Loucy (cell line): ENCODE results near the gene GPR152.
A peak's percentile ranks its signal among the peaks of the same experiment; 100 is the strongest.
"Not testable (repeated sequence)": the region's sequence is repeated elsewhere in the genome, so short reads cannot be mapped to it uniquely, and the experiment has no call there.

Experiments used
- H2AFZ ChIP-seq: fragments of 200-600 bp; sonication (generic); 2 replicates; pipeline ENCODE4 v1.6.0; 2016; ENCODE audit warnings: antibody characterized with exemption, mild to moderate bottlenecking, low read length, moderate library complexity
- H3F3A ChIP-seq: fragments of 200-600 bp; 2 replicates; pipeline ENCODE4 v1.6.0; 2016; ENCODE audit warnings: antibody characterized with exemption, low read depth, mild to moderate bottlenecking
- H3K27me3 ChIP-seq: fragments of 200-600 bp; sonication (generic); 2 replicates; pipeline ENCODE4 v1.6.1; 2014; ENCODE audit warnings: low read length, mild to moderate bottlenecking; ENCODE audit not compliant: insufficient read depth, poor library complexity, severe bottlenecking
- H3K36me3 ChIP-seq: fragments of 200-600 bp; sonication (generic); 2 replicates; pipeline ENCODE4 v1.6.1; 2016; ENCODE audit warnings: low read length; ENCODE audit not compliant: insufficient read depth
- H3K4me1 ChIP-seq: fragments of 200-600 bp; sonication (generic); 2 replicates; pipeline ENCODE4 v1.5.1; 2014; ENCODE audit warnings: low read length, mild to moderate bottlenecking; ENCODE audit not compliant: insufficient read depth, poor library complexity, severe bottlenecking
- H3K4me2 ChIP-seq: fragments of 200-600 bp; sonication (generic); 2 replicates; pipeline ENCODE4 v1.6.0; 2014; ENCODE audit warnings: antibody characterized with exemption, low read length, low read depth, mild to moderate bottlenecking; ENCODE audit not compliant: poor library complexity, severe bottlenecking
- H3K4me3 ChIP-seq: fragments of 200-600 bp; sonication (generic); 2 replicates; pipeline ENCODE4 v1.5.1; 2014; ENCODE audit warnings: low read length, mild to moderate bottlenecking, mixed read lengths; ENCODE audit not compliant: poor library complexity, severe bottlenecking
- H3K79me2 ChIP-seq: fragments of 200-600 bp; sonication (generic); 2 replicates; pipeline ENCODE4 v1.6.1; 2014; ENCODE audit warnings: low read length; ENCODE audit not compliant: insufficient read depth
- H3K9ac ChIP-seq: fragments of 200-600 bp; sonication (generic); 2 replicates; pipeline ENCODE4 v1.6.0; 2014; ENCODE audit warnings: mild to moderate bottlenecking, low read depth, low read length, moderate library complexity; ENCODE audit not compliant: poor library complexity, severe bottlenecking
- H3K9me2 ChIP-seq: fragments of 200-600 bp; sonication (generic); replicated peaks from 2 replicates; pipeline ENCODE4 v1.6.1; 2016; ENCODE audit warnings: low read depth, low read length, mixed read lengths
- H3K9me3 ChIP-seq: fragments of 200-600 bp; sonication (generic); 2 replicates; pipeline ENCODE4 v1.6.1; 2014; ENCODE audit warnings: mild to moderate bottlenecking, antibody characterized with exemption, low read length, low read depth; ENCODE audit not compliant: insufficient read depth
- H4K20me1 ChIP-seq: fragments of 200-600 bp; sonication (generic); 2 replicates; pipeline ENCODE4 v1.6.0; 2014; ENCODE audit warnings: antibody characterized with exemption, low read length, mild to moderate bottlenecking; ENCODE audit not compliant: insufficient read depth, poor library complexity, severe bottlenecking
- CTCF ChIP-seq: fragments of 200-600 bp; sonication (generic); conservative IDR thresholded peaks from 2 replicates; pipeline ENCODE4 v1.5.1; 2014; ENCODE audit warnings: mild to moderate bottlenecking, antibody characterized with exemption, low read length
- EZH2phosphoT487 ChIP-seq: fragments of 200-600 bp; IDR thresholded peaks from 2 replicates; pipeline ENCODE4 v1.6.1; 2018; ENCODE audit warnings: antibody characterized with exemption, mild to moderate bottlenecking, moderate library complexity, borderline replicate concordance

GPR152 gene

GRCh38 chr11:67482275-67482826 is 29.8 kb upstream of the GPR152 start:
- no peaks in the 10 kb centered on the region for H3F3A ChIP-seq
- peaks cover 9% of the 10 kb centered on the region for H4K20me1 ChIP-seq
- H3K4me1 ChIP-seq: peaks cover 30% of the 10 kb centered on the region
- no peak for TF ChIP-seq EZH2phosphoT487
- no peak for TF ChIP-seq CTCF
- no peaks in the 10 kb centered on the region for H3K9me2 ChIP-seq
- peak overlapping the region; percentile 94 for H3K9ac ChIP-seq
- H3K4me2 ChIP-seq: peak overlapping the region; percentile 96
- H3K79me2 ChIP-seq: peaks cover 36% of the 10 kb centered on the region
- H3K27me3 ChIP-seq: no peaks in the 10 kb centered on the region
- H3K36me3 ChIP-seq: no peaks in the 10 kb centered on the region; the same call in 1 of the 2 replicates
- H2AFZ ChIP-seq: peak overlapping the region; percentile 88
- peak overlapping the region; percentile 82 for H3K4me3 ChIP-seq
- no peaks in the 10 kb centered on the region for H3K9me3 ChIP-seq

DNA sequence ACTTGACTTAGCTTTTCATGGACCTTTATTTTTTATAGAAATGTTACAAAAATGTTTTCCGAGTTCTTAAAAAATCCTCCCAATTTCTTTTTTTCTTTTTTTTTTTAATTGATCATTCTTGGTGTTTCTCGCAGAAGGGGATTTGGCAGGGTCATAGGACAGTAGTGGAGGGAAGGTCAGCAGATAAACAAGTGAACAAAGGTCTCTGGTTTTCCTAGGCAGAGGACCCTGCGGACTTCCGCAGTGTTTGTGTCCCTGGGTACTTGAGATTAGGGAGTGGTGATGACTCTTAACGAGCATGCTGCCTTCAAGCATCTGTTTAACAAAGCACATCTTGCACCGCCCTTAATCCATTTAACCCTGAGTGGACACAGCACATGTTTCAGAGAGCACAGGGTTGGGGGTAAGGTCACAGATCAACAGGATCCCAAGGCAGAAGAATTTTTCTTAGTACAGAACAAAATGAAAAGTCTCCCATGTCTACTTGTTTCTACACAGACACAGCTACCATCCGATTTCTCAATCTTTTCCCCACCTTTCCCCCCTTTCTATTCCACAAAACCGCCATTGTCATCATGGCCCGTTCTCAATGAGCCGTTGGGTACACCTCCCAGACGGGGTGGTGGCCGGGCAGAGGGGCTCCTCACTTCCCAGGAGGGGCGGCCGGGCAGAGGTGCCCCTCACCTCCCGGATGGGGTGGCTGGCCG is 25.0 kb upstream of the GPR152 start:
- H3K4me3 ChIP-seq, H3K79me2 ChIP-seq, H3K9me3 ChIP-seq, H3K4me2 ChIP-seq, H3K27me3 ChIP-seq, H3K36me3 ChIP-seq, H3F3A ChIP-seq, H2AFZ ChIP-seq, H3K9me2 ChIP-seq, H3K4me1 ChIP-seq, H4K20me1 ChIP-seq, H3K9ac ChIP-seq: not testable (repeated sequence)

DNA sequence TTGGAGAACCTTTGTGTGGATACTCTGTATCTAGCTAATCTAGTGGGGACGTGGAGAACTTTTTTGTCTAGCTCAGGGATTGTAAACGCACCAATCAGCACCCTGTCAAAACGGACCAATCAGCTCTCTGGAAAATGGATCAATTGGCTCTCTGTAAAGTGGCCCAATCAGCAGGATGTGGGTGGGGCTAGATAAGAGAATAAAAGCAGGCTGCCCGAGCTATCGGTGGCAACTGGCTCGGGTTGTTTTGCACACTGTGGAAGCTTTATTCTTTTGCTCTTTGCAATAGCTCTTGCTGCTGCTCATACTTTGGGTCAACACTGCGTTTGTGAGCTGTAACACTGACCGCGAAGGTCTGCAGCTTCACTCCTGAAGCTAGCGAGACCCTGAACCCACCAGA is 24.2 kb upstream of the GPR152 start:
- H3K9me2 ChIP-seq, H3K4me2 ChIP-seq, H4K20me1 ChIP-seq, H3K4me1 ChIP-seq, H3K4me3 ChIP-seq, H3K9me3 ChIP-seq, H3F3A ChIP-seq, H3K79me2 ChIP-seq, H3K9ac ChIP-seq, H3K27me3 ChIP-seq, H3K36me3 ChIP-seq, H2AFZ ChIP-seq: not testable (repeated sequence)

DNA sequence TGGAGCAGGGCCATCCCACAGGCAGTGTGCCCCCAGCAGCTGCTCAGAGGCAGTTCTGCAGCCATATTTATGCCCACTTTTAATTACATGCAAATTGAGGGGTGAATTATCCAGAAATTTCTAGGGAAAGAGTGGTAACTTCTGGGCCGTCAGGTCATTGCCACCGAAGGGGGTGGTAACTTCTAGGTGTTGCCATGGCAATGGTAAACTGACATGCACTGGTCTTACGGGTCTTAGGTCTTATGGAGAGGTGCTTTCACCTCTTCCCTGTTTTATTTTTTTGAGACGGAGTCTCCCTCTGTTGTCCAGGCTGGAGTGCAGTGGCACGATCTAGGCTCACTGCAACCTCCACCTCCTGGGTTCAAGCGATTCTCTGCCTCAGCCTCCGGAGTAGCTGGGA is 20.4 kb upstream of the GPR152 start:
- H3K9me3 ChIP-seq: no peaks in the 10 kb centered on the region
- H3K4me3 ChIP-seq: no peak overlapping the region
- no peaks in the 10 kb centered on the region for H3K9me2 ChIP-seq
- H2AFZ ChIP-seq: no peak overlapping the region
- no peaks in the 10 kb centered on the region for H4K20me1 ChIP-seq
- no peak overlapping the region for H3K9ac ChIP-seq
- H3K27me3 ChIP-seq: no peaks in the 10 kb centered on the region
- peaks cover 15% of the 10 kb centered on the region for H3K4me1 ChIP-seq
- TF ChIP-seq CTCF (no peak), EZH2phosphoT487 (no peak)
- H3F3A ChIP-seq: no peaks in the 10 kb centered on the region
- no peaks in the 10 kb centered on the region for H3K36me3 ChIP-seq
- H3K4me2 ChIP-seq: no peak overlapping the region
- H3K79me2 ChIP-seq: peaks cover 11% of the 10 kb centered on the region; the same call in 1 of the 2 replicates
